Measurements from ENCODE around the gene UBN2.

The UBN2 gene

DNA sequence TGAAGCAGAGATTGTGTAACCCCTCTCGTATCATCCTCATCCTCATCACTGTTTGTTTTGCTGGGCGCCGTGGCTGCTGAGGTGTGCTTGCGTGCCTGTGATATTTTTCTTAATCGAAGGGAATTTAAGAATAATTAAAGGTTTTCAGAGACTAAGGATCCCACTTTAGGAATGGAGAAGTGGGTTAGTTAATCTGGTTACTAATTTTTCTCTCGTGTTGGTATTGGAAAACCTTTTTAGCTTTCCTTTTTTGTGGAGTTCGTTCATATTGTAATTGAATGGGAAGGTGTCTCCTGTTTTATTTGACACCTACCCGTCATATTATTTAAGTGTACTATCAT lies 1.3 kb downstream of the UBN2 start:
- DNase-seq (ENCODE audit: low read depth in 2 of 2): no peak

DNA sequence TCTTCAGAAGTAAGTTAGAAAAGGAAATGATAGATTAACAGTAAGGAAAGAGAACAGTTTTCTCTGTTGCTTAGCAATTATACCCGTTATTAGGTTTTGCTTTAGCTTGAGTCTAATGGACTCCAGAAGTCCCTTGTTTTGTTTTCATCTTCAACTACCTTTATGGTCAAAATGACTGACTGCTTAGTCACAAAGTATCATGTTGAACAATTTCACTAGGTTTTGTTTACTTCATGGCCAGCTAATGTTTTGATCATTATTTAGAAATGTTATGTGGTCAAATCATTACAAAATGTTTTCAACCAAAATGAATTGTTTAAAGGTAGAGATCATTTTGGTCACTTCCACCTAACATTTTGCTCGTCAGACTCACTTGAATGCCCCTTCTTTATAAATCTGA lies 1.9 kb downstream of the UBN2 start:
- no peak for DNase-seq (ENCODE audit: low read depth in 2 of 2)

DNA sequence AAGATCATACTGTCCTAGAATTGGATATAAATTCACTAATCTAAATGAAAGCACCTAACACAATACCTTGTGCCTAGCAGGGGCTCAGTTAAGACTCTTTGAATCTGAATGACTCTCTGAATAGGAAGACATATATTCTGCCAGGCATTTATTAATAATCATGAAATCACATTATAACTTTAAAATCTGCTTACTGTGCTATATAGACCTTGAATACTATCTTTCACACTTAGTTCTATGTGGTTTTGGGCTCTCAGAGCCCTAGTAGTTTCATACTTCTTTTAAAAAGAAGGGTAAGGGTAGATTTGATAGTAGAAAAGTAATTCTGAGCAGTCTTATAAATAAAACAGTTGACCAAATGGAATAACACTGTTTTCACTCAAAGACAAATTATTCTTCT lies 10.2 kb downstream of the UBN2 start:
- DNase-seq (ENCODE audit: low read depth in 2 of 2): no peak

DNA sequence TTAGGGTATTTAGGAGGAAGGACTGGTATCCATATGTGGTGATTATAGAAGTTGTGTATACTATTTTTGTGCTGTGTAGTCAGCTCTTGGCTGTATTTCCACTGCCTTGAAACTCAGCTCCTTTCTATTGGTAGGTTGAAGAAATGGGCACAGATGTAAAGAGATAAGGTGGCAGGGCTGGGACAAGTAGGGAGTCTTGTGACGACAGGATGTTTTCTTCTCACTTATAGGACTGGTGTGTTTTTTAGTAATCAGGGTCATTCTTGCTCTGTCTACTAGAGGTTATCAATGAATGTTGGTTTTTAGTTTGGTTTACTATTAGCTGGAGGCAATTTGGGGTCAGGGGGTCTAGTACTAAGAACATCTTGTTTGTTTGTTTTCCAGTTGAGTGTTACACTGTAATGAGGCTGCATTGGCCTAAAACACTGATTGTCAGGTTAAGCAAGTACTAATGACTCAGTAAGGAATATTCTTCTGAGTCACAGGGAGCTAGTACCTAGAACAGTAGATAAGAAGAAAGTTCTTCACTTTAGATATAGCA lies 11.8 kb downstream of the UBN2 start:
- DNase-seq (ENCODE audit: low read depth in 2 of 2): no peak

DNA sequence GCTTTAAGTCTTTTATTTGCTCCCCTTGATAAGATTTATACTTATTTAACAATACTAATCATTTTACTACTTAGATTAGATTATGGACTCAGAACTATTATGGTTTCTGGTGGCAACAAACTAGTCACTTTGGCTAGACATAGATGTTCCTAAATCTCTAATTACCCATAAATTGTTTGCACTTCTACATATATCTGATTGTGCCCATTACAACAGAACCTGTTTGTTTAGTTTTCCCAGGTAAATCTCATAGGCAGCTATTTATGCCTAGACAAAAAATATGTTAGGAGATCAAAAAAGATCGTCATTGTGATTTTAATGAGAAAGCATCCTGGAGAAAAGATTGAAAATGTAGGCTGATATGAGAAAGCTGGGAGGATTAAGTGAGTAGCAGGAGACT lies 14.4 kb downstream of the UBN2 start:
- no peak for DNase-seq (ENCODE audit: low read depth in 2 of 2)

DNA sequence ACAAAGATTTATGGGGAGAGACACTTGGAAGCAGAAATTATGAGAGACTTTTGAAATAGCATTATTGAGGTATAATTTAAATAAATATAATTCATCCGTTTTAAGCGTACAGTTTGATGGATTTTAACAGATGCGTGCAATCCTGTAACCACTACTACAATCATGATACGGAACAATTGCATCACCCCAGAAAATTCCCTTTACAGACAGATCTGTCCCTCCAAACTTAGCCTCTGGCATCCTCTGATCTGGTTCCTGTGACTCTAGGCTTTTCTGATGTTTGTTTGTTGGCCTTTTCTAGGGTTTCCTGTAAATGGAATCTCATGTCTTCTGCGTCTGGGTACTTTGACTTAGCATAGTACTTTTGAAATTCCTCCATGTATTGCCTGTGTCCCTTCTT lies 15.5 kb downstream of the UBN2 start:
- DNase-seq (ENCODE audit: low read depth in 2 of 2): no peak

DNA sequence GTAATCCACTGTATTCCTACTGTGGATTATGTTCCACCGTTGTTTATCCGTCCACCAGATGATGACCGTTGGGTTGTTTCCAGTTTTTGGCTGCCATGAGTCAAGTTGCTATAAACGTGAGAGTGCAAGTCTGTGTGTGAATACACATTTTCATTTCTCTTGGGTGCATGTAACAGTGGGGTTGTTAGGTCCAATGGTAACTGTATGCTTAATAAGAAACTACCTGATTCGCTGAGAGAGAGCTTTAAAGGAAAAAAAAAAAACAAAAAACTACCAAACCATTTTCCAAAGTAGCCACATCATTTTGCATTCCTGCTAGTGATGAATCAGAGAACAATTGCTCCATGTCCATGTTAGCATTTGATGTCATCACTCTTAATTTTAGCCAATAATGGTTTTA lies 15.9 kb downstream of the UBN2 start:
- no peak for DNase-seq (ENCODE audit: low read depth in 2 of 2)

DNA sequence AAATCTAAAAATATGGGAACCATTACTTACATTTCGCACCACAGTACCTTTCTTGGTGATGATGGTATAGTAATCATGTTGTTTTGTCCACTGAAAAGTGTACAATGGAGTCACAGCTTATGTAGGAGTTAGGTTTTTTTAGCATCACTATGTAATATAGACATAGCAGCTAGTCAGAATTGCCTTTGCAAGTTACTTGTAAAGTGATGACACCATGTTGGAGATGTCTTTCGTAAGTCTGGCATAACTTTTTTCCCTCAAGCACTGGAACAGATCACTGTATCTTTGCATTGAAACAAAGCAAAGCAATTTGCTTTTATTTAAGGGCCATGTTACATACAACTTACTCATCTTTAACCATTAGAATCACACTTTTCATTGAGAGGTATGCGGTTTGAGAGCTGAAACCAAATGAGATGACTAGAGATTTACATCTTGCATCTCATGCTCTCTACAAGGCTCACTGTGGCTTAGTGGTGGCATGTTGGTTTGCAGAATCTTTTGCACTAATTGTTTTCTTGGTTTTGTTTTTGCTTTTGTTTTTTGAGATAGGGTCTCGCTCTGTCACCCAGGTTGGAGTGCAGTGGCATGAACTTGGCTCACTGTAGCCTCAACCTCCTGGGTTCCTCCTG lies 18.3 kb downstream of the UBN2 start:
- no peak for DNase-seq (ENCODE audit: low read depth in 2 of 2)

DNA sequence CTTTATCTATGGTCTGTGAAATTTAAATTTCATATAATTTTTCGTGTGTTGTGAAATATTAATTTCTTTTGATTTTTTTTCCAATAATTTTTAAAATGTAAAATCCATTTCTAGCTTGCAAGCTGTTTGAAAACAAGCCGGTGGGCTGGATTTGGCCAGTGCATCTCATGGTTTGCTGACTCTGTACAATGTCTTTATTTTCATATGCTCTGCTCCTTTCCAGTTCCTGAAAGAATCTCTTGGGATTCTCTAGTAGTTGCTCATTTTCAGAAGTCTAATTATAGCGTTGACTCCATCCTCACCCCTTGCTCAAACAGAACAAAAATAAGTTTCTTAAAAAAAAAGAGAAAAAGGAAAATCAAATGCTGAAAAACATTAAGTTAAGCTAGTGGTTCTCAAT lies 21.4 kb downstream of the UBN2 start:
- DNase-seq (ENCODE audit: low read depth in 2 of 2): no peak

DNA sequence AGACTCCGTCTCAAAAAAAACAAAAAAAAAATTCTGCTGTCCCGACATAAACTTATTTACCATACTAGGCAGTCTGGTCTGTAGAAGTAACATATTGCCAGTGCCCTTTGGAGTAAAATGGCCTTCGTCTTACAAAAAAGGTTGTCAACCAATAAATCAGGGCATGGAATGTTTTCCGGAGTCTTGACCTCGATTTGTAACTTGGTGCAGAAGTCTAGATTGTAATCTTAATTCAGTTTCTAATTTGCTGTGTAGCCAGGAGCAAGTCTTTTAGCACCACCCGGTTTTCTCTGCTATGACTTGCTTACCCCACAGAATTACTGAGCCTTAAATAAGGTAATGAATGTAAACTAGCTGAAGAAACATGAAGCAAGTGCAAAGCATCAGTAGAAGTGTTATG lies 23.2 kb downstream of the UBN2 start:
- no peak for DNase-seq (ENCODE audit: low read depth in 2 of 2)

DNA sequence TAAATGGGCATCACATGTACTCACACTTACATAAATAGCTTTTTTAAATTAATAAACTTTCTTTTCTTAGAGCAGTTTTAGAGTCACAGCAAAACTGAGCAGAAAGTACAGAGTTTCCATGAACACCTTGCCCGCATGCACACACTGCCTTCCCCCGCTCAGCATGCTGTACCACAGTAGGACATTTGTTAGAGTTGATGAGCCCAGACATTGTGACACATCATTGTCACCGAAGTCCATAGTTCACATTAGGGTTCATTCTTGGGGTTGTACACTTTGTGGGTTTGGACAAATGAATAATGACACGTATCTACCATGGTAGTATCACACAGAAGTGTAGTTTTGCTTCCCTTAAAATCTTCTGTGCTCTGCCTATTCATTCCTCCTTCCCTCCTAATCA lies 23.7 kb downstream of the UBN2 start:
- no peak for DNase-seq (ENCODE audit: low read depth in 2 of 2)

DNA sequence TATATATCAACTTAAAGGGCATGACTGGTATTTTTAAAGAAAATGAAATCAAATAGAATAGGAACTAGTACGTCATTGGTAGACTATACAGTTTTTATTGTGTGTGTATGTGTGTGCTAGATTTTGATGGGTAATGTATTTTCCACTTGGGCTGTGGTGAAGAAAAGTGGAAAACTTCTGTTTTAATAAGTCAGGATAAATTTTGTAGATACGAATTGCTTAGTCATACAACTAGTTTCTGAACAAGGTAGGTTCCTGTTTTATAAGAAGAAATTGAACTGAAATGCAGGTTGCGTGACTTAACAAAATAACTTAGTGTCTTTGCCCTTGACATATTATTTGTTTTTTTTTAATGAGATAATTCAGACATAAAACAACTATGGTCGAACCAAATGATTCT lies 24.3 kb downstream of the UBN2 start:
- no peak for DNase-seq (ENCODE audit: low read depth in 2 of 2)

DNA sequence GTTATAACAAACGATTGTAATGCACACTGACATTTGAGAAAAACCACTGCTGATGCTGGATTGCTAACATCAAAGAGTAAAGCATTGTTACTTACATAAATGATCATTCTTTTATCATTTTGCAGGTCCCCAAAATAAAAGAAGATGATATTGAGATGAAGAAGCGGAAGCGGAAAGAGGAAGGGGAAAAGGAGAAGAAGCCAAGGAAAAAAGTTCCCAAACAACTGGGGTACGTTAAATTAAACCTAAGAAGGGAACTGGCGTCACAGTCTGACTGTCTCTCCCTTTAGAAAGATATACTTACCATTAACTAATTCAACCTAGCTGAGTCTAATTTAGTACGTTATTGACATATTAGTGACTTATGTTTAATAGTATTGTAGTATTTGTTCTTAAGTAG lies 28.1 kb downstream of the UBN2 start:
- no peak for DNase-seq (ENCODE audit: low read depth in 2 of 2)

DNA sequence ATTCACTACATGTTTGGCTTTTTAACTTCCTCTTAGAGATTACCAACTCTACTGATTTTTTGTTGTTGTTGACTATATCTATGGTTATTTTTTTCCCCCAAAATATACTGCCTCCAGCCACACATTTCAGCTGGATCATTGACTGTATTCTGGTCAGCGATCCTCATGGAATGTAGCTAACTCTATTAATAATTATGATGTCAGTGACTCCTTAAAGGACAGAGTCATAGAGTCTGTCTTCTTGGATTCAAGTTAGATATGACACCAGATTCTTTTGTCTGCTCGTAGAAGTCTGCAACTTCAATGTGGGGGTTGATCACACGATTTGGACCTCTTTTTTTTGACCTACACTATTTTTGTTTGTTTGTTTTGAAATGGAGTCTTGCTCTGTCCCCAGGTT lies 33.2 kb downstream of the UBN2 start:
- no peak for DNase-seq (ENCODE audit: low read depth in 2 of 2)

DNA sequence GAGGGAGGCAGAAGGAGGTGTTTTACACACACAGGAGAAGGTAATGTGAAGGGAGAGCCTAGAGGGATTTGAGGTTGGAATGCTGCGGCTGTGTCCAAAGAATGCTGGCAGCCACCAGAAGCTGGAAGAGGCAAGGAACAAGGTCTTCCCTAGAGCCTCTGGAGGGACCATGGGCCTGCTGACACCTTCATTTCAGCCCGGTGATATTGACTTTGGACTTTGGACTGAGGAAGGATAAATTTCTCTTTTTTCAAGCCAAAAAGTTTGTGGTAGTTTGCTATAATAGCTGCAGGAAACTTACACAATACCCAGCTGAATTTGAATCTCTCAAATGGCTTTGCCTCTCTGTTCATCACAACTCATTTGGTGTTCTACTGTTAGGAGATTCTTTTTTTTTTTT lies 34.6 kb downstream of the UBN2 start:
- DNase-seq (ENCODE audit: low read depth in 2 of 2): no peak

DNA sequence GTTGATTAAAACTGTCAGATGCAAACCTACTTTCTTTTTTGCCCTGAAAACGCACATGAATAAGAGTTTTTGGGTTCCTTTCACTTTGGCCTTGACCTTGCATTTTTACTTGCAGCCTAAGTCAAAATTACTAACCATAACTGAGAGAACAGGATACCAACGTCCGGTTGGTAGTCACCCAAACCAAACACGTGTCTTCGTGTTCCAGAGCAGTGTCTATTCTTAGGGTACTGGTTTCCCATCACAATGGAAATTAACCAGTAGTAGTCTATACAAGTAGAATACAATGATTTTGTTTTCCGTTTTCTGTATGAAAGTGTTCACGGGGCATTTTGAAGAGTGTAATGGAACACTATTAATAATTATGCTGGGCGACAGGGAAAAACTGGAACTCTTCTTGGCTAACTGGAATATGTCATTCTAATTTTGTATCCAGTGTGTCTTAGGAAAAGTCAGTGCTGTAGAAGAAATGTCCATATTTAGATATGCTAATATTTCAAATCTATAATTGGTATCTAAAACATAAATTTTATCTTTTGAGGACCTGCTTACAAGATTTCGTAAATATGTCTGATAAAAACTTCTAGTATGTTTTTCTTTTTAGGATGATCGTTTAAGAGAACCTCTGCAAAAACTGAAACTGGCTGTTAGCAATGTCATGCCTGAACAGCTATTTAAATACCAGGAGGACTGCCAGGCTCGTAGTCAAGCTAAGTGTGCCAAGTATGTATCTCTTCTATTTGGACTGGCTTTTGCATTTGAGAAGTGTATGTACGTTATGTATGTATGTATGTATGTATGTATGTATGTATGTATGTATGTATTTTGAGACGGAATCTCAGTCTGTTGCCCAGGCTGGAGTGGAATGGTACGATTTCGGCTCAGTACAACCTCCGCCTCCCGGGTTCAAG lies 40.9 kb downstream of the UBN2 start:
- DNase-seq (ENCODE audit: low read depth in 2 of 2): no peak

DNA sequence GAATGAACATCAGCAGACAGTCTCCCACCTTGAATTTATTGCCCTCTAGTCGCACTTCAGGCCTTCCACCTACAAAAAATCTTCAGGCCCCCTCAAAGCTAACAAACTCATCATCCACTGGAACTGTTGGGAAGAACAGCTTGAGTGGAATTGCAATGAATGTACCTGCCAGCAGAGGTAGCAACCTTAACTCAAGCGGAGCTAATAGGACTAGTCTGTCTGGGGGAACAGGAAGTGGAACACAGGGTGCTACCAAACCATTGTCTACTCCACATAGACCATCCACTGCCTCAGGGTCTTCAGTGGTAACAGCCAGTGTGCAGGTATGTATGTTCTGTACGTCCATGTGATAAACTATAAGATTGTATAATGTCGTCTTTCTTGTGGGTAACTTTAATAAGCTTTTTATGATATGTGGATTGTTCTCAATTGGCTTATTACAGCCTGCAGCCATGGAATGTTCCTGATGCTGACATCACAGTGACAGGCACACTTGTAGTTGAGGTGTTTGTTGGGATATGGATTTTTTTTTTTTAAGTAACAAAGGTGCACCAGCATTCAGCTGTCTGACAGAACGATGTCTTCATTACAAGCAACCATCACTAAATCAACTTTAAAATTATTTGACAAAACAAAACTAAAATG lies 53.3 kb downstream of the UBN2 start:
- no peak for DNase-seq (ENCODE audit: low read depth in 2 of 2)

DNA sequence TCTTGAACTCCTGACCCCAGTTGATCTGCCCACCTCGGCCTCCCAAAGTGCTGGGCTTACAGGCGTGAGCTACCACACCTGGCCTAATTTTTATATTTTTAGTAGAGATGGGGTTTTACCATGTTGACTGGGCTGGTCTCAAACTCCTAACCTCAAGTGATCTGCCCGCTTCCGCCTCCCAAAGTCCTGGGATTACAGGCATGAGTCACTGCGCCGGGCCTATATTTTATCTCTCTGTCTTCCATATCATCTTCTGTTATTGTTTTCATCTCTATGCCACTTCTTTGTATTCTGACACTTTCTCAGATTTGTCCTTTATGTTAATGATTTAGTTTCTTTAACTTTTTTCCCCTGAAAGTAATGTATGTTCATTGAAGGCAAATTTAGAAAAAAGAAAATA lies 55.1 kb downstream of the UBN2 start:
- no peak for DNase-seq (ENCODE audit: low read depth in 2 of 2)

DNA sequence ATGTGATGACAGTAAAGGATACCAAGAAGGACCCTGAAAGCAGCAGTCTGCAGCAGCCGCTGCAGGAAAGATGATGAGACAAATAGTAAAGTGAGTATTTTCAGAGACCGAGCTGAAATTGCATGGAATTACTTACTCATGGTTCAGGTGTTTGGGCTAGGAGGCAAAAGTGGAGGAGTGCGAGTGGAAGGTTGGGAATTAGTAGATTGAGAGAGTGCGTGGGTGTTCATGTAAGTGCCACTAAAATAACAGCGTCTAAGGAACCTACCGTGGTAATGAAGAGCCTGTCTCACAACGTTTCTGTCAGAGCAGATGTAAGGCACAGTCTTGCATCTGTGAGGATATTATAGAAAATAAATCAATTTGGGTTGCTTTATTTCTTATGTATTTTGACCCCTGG lies 61.8 kb downstream of the UBN2 start:
- DNase-seq (ENCODE audit: low read depth in 2 of 2): no peak

DNA sequence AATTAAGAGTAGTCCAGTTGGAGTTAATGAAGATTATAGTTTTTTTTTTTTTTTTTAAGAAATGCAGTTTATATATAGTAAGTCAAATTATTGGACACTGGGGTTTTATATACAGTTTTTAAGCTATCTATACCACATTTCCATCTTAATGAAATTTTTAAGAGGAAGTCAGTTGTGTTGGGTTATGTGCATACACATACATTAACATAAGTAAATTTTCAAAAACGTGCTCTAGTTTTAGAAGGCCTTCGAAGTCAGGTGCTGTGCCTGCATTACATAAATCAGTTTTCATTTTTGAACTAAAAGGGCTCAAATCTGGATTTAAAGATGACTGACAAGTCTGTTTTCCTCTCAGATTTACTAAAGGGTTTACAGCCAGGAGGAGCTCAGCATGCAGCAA lies 62.5 kb downstream of the UBN2 start:
- DNase-seq (ENCODE audit: low read depth in 2 of 2): no peak

DNA sequence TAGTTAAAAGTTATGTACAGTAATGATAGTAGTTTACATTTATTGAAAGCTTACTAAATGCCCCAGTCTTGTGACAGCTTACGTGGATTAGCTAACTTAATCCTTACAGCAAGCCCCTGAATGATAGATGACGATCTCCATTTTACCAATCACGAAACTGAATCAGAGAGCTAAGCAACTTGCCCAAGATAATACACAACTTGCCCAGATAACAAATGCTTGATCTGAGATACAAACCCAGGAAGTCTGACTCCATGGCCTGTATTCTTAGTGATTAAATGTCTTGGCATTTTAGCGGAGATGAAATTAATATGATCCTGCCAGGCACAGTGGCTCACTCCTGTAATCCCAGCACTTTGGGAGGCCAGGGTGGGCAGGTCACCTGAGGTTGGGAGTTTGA lies 63.2 kb downstream of the UBN2 start:
- no peak for DNase-seq (ENCODE audit: low read depth in 2 of 2)

DNA sequence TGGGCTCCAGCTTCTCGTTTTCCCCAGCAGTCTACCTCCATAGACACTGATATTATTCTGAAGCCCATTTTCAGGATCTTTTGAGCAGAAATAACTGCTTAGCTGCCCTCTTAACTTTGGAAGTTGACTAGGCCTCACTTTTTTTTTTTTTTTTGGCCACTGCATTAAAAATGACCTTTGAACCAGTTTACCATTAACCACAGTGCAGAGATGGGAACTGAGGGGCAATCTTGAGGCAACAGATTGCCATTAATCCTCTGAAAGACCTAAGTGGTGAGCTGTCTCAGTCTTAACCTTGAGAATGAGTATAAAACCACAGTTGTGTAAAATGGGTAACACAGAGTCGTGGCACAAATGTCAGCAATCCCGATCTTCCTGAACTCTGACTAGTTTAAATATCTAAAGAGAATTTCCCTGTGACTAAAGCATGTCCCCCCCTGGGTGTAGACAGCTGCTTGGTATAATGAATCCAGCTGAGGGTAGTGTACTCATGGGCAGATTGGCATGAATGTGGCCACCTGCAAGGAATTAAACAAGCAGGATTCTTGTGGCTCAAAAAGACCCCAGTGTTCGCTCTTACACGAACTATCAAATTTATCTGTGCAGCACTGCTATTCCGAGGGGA lies 64.0 kb downstream of the UBN2 start:
- DNase-seq (ENCODE audit: low read depth in 2 of 2): no peak

DNA sequence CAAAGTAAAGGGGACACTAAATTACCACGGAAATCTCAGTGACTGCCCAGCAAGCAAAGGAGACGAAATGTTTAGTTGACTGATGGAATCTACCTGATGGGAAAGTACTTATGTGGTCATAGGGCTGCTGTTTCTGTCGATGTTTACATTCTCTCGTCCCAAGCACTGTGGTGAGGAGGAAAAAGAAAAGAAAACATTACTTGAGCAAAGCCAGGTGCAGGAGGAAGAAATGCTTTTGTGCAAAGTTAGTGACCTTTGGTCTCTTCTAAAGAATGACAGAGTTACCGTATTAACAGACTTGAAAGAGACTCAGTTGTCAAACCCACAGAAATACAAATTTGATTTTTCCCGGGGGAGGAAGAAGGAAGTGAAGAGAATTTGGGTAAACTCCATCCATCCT lies 66.8 kb downstream of the UBN2 start:
- DNase-seq (ENCODE audit: low read depth in 2 of 2): no peak
